Small intestine (tissue), 16 donors: ENCODE data around the gene TNFSF8. TPM values are rescaled to one million over a fixed set of nuclear protein-coding genes. Genes with fewer than 3 reads are reported as not detected.
A peak's percentile ranks its signal among the peaks of the same experiment; 100 is the strongest.

Experiments
- DNase-seq, 2 donors: peaks; one replicate each; pipeline versions ENCODE4 v3.0.0 to v3.0.0-alpha.2; 2013
- FAIRE-seq: peaks from 2 replicates; lab custom pipeline; 2012; peaks lifted over from hg19 to GRCh38; lab: Jason Lieb, UNC
- H3K27ac ChIP-seq, 3 donors: one replicate each; pipeline ENCODE4 v1.5.1; 2013; ENCODE audit warnings: low read length in 2 of 3, mild to moderate bottlenecking in 2 of 3, control low read depth in 1 of 3, inconsistent platforms in 1 of 3, low read depth in 1 of 3, moderate library complexity in 1 of 3
- H3K27me3 ChIP-seq, 3 donors: one replicate each; pipeline ENCODE4 v1.6.1; 2013; ENCODE audit warnings: low read length in 3 of 3, inconsistent platforms in 1 of 3; ENCODE audit not compliant: control insufficient read depth in 3 of 3, insufficient read depth in 3 of 3
- H3K36me3 ChIP-seq, 3 donors: one replicate each; pipeline ENCODE4 v1.6.1; 2013; ENCODE audit warnings: low read length in 3 of 3, inconsistent platforms in 1 of 3, low read depth in 1 of 3, mild to moderate bottlenecking in 1 of 3, moderate library complexity in 1 of 3; ENCODE audit not compliant: control insufficient read depth in 3 of 3, insufficient read depth in 2 of 3
- H3K4me1 ChIP-seq, 3 donors: one replicate each; pipeline ENCODE4 v1.6.1; 2013; ENCODE audit warnings: low read length in 2 of 3, inconsistent platforms in 1 of 3, low read depth in 1 of 3, mild to moderate bottlenecking in 1 of 3, moderate library complexity in 1 of 3; ENCODE audit not compliant: control insufficient read depth in 3 of 3, insufficient read depth in 2 of 3
- H3K4me3 ChIP-seq, 3 donors: one replicate each; pipeline ENCODE4 v1.5.1; 2013; ENCODE audit warnings: low read length in 3 of 3, control low read depth in 1 of 3, inconsistent platforms in 1 of 3, low read depth in 1 of 3, mild to moderate bottlenecking in 1 of 3, moderate library complexity in 1 of 3
- H3K9me3 ChIP-seq, 2 donors: one replicate each; pipeline ENCODE4 v1.6.1; 2013; ENCODE audit warnings: low read depth in 1 of 2, low read length in 1 of 2; ENCODE audit not compliant: control insufficient read depth in 2 of 2, insufficient read depth in 1 of 2
- WGBS, 3 donors: extraction: QIAGEN DNeasy Blood & Tissue Kit; methylation state at CpG; one replicate each; pipeline ENCODE4 v1.1.7; 2013; 5-methylcytosine and 5-hydroxymethylcytosine counted together
- long read RNA-seq, 10 donors: transcript quantifications; one replicate each; lab custom pipeline, GENCODE V29; 2026
- polyA plus RNA-seq, 4 donors: library from polyadenylated mRNA; stranded (reverse) in 3 of 4; unstranded in 1 of 4; fragments of 200-250 nt in 3 of 4; fragments of 120-200 nt in 1 of 4; gene quantifications; one replicate each; pipeline versions ENCODE4 v1.2.1 to v1.2.3, GENCODE V29; 2013
- donor health status: healthy with polysubstance abuse.
- donor health status: control.
- donor health status: control.
- donor health status: Bipolar disorder and iron deficiency.
- donor health status: healthy.

TNFSF8 gene, protein sequence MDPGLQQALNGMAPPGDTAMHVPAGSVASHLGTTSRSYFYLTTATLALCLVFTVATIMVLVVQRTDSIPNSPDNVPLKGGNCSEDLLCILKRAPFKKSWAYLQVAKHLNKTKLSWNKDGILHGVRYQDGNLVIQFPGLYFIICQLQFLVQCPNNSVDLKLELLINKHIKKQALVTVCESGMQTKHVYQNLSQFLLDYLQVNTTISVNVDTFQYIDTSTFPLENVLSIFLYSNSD
- 1 to 10 TPM in 2 of 4 donors, under 1 TPM in 1, not detected in 1; 0.43 to 1.2 (median 1.1) TPM for polyA plus RNA-seq
- long read RNA-seq, donor 1 = 0 reads
- long read RNA-seq, donor 2 = 0 reads
- long read RNA-seq, donor 3 = 0 reads
- long read RNA-seq, donor 4 = 0 reads
- long read RNA-seq, donor 5 = 0 reads
- long read RNA-seq, donor 6 = 0 reads
- long read RNA-seq, donor 7 = 0 reads
- long read RNA-seq, donor 8 = 0 reads
- long read RNA-seq, donor 9 = 0 reads
- long read RNA-seq, donor 10 = 0 reads

DNA sequence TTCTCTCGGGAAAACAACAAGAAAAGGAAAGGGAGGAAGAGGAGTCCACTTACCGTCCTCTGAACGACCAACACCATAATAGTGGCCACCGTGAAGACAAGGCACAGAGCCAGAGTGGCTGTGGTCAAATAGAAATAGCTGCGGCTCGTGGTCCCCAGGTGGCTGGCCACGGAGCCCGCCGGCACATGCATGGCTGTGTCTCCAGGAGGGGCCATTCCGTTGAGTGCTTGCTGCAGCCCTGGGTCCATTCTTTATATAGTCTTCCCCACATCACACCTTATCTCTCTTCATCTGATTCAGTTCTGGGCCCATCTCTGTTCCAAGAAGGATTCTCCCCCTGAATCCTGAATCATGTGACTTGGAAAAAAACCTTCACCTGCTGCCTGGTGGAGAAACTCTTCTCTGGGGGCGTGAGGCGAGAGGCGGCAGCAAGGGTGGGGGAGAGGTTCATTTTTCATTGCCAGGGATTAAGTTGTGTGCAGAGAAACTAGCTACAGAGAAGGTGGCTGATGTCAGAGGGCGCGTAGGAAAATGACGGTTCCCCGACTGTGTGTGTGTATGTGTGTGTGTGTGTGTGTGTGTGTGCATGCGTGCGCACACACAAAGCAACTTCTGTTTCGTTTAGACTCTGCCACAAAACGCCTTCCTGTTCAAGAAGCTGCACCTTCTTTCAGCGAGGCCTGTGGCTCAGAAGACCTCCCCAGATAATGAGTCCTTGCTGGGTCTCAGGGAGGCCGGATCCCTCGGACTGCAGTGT lies at the start of gene TNFSF8:
Gene TNFSF8 (minus strand): TSS at position 536 of the 757 bp plus-strand sequence. CDS start 288 bp downstream, at position 248.
- Histone ChIP-seq H3K27ac (peak within 1 kb of the TSS in 2 of 3 donors; percentile 65 to 87), H3K27me3 (peaks cover 0 to 10% (median 0%) of the 10 kb centered on the region in 3 donors), H3K9me3 (no peaks in the 10 kb centered on the region), H3K4me3 (peak within 1 kb of the TSS; percentile 11 to 65 (median 38)), H3K4me1 (no peaks in the 10 kb centered on the region), H3K36me3 (no peaks in the 10 kb centered on the region)
- FAIRE-seq (no peak), DNase-seq (peak in 1 of 2 donors; percentile 45)
- 60 to 82% (median 65%) methylated on average over 24 of the region's 24 CpGs for WGBS, 3 donors

DNA sequence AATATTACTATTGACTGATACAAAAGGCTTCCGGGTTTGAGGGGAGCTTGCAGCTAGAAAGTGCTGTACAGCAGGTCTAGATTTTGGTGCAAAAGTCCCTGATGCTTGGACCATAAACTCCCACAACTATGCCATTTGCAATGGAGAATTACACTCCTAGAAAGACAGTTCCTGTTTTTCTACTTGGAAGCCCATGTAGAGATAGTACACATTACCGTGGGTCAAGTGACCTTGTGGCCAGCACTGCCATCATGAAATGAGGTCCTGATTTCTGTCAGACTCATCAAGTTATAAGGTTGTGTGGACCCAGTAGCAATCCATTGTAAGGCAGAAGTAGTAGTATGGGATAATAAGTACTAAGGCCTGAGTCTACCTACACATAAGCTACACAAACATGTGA lies 42.8 kb upstream of the TNFSF8 start:
- no peak for FAIRE-seq
- Histone ChIP-seq H3K27ac (no peak overlapping the region), H3K4me3 (no peak overlapping the region), H3K9me3 (no peaks in the 10 kb centered on the region), H3K4me1 (no peaks in the 10 kb centered on the region), H3K36me3 (no peaks in the 10 kb centered on the region), H3K27me3 (no peaks in the 10 kb centered on the region)
- WGBS, 3 donors = 67 to 83% (median 74%) methylated on average over 2 of the region's 2 CpGs
- DNase-seq = no peak

DNA sequence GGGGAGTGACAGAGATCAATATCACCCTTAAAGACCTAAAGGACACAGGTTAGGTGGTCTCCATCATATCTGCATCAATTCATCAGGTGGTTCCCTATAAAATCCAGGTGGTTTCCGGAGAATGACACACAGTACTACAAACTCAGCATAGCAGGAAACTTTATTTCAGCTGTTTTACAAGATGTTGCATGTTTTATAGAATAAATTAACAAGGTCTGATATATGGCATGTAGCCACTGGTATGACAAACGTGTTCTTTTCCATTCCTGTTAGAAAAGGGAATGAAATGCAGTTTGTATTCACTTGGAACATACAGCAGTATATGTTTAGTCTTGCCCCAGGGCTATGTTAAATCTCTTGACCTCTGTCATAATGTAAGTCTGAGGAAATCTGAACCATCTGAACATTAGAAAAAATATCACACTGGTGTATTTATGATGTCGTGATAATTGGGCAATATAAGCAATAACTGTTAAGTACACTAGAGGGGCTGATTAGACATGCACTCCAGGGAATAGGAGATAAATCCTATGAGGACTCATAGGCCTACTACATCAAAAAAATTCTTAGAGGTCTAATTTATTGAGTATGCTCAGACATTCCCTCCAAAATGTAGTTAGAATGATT lies 42.2 kb upstream of the TNFSF8 start:
- FAIRE-seq = no peak
- Histone ChIP-seq H3K4me3 (no peak overlapping the region), H3K27me3 (no peaks in the 10 kb centered on the region), H3K9me3 (no peaks in the 10 kb centered on the region), H3K36me3 (no peaks in the 10 kb centered on the region), H3K27ac (no peak overlapping the region), H3K4me1 (no peaks in the 10 kb centered on the region)
- 57 to 70% (median 67%) methylated on average over 3 of the region's 3 CpGs for WGBS, 3 donors
- DNase-seq = no peak

DNA sequence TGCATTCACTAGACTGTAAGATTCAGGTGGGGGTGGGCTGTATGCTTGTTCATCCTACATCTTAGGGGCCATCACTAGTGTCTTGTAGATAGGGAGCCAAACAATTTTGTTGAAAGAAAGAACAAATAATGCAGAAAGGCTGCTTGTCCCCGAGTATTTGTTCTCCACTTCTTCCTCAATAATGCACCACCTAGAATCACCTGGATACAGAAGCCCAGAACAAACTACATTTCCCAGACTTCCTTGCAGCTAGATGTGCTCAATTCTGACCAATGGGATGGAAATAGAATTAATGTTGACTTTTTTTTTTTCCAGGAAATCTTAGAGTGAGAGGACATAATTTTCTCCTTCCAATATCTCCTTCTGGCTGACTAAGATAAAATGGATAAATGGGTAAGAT lies 38.9 kb upstream of the TNFSF8 start:
- H3K27ac ChIP-seq = no peak overlapping the region
- DNase-seq (no peak), FAIRE-seq (no peak)
- no peaks in the 10 kb centered on the region for H3K27me3 ChIP-seq
- 13 to 56% (median 23%) methylated on average over 1 of the region's 1 CpG for WGBS, 3 donors
- H3K4me1 ChIP-seq = no peaks in the 10 kb centered on the region
- H3K9me3 ChIP-seq = no peaks in the 10 kb centered on the region
- H3K4me3 ChIP-seq = no peak overlapping the region
- H3K36me3 ChIP-seq = no peaks in the 10 kb centered on the region

DNA sequence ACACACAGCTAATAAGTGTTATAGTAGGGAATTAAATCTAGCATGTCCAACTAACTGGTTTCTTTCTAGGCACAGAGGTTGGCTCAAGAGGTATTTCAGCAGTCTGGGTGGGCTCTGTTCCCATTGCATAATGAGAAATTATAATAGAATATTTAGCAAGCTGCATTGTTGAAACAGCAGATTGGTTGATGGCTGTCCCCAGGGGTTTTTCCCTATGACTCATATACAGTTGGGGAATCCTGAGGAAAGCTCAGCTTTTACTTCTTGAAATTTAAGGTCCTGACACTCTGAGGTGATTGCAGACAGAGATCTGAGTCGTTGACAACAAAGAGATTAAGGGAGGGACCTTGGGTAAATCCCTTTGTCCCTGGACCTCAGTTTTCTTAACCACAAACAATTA lies 38.3 kb upstream of the TNFSF8 start:
- DNase-seq (no peak), FAIRE-seq (no peak)
- Histone ChIP-seq H3K27ac (no peak overlapping the region), H3K4me1 (no peaks in the 10 kb centered on the region), H3K9me3 (no peaks in the 10 kb centered on the region), H3K4me3 (no peak overlapping the region), H3K27me3 (no peaks in the 10 kb centered on the region), H3K36me3 (no peaks in the 10 kb centered on the region)
- 5 to 22% (median 6%) methylated on average over 1 of the region's 1 CpG for WGBS, 3 donors

DNA sequence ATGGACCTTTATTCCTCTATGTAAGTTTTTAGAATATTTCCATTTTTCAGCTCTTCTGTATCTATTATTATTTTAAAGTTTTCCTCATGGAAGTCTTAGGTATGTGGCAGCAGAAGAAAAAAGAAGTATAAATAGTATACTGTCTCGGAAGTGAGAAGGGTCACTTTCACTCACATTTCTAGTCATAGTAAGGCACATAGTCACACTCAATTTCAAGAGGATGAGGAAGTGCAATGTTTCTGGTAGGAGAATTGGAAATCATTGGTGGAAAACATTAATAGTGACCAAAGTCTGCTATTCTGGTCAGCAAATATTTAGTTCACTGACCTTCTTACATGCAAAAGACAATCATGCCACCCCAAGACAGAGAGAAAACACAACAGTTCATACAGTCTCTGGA lies 35.2 kb upstream of the TNFSF8 start:
- no peak overlapping the region for H3K27ac ChIP-seq
- no peaks in the 10 kb centered on the region for H3K36me3 ChIP-seq
- no peaks in the 10 kb centered on the region for H3K4me1 ChIP-seq
- 75 to 85% (median 75%) methylated on average over 1 of the region's 1 CpG for WGBS, 3 donors
- DNase-seq (no peak), FAIRE-seq (no peak)
- H3K9me3 ChIP-seq = peaks cover 0 to 10% of the 10 kb centered on the region in 2 donors
- no peak overlapping the region for H3K4me3 ChIP-seq
- H3K27me3 ChIP-seq = peaks cover 0 to 1% (median 0%) of the 10 kb centered on the region in 3 donors

DNA sequence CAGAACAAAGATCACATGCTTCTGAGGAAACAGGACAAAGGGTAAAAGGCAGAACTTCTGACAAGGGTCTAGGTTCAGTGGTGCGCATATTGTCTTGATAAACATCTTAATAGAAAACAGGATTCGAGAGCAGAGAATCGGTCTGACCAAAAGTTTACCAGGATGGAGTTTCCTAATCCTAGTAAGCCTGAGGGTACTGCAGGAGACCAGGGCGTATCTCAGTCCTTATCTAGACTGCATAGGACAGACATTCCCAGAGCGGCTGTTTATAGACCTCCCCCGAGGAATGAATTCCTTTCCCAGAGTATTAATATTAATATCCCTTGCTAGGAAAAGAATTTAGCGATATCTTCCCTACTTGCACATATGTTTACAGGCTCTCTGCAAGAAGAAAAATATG lies 32.4 kb upstream of the TNFSF8 start:
- 88 to 92% (median 92%) methylated on average over 7 of the region's 7 CpGs for WGBS, 3 donors
- H3K36me3 ChIP-seq = no peaks in the 10 kb centered on the region
- no peak overlapping the region for H3K27ac ChIP-seq
- H3K27me3 ChIP-seq = peaks cover 0 to 3% (median 0%) of the 10 kb centered on the region in 3 donors
- H3K4me1 ChIP-seq = no peaks in the 10 kb centered on the region
- DNase-seq (no peak), FAIRE-seq (no peak)
- no peak overlapping the region for H3K4me3 ChIP-seq
- H3K9me3 ChIP-seq = peaks cover 0 to 10% of the 10 kb centered on the region in 2 donors

DNA sequence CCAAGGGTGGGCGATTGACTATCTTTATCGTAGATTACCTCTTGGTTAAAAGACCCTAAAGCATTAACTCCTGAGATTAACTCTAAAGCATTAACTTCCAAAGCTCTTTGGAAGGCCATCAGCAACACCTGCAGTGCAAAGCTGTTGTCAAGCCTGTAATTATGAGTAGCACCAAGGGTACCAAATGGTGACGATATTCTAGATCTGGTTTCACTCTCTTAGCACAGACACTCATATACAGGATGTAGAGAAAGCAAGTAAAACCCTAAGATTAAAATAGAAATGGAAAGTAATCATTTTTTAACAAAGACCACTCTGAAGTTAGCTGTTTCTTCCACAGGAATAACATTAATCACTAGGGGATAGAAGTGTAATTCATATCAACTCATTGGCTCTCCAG lies 29.9 kb upstream of the TNFSF8 start:
- 75 to 90% (median 89%) methylated on average over 3 of the region's 3 CpGs for WGBS, 3 donors

More for the DNA sequence above, 29.9 kb upstream of the TNFSF8 start:
- H3K4me3 ChIP-seq = no peak overlapping the region
- peaks cover 0 to 10% of the 10 kb centered on the region in 2 donors for H3K9me3 ChIP-seq
- H3K27ac ChIP-seq = no peak overlapping the region
- no peaks in the 10 kb centered on the region for H3K36me3 ChIP-seq
- no peaks in the 10 kb centered on the region for H3K4me1 ChIP-seq
- DNase-seq (no peak), FAIRE-seq (no peak)
- peaks cover 0 to 7% (median 1%) of the 10 kb centered on the region in 3 donors for H3K27me3 ChIP-seq
